Mononuclear cell (primary cell): ENCODE measurements around the gene ZFR2. TPM values are rescaled to one million over a fixed set of nuclear protein-coding genes. Genes with fewer than 3 reads are reported as not detected.
"Not testable (repeated sequence)": the region's sequence is repeated elsewhere in the genome, so short reads cannot be mapped to it uniquely, and the experiment has no call there.

ENCODE experiments used
- H3K27me3 ChIP-seq: 2 replicates; pipeline ENCODE4 v1.6.0; 2011; ENCODE audit warnings: low read length, control low read depth; ENCODE audit not compliant: insufficient read depth
- H3K4me1 ChIP-seq: 2 replicates; pipeline ENCODE4 v1.5.1; 2011; ENCODE audit warnings: mild to moderate bottlenecking, low read length, control low read depth; ENCODE audit not compliant: insufficient read depth
- H3K4me3 ChIP-seq: 2 replicates; pipeline ENCODE4 v1.5.1; 2011; ENCODE audit warnings: mild to moderate bottlenecking, low read length, moderate library complexity
- H3K9me3 ChIP-seq: 2 replicates; pipeline ENCODE4 v1.5.1; 2011; ENCODE audit warnings: low read depth, mild to moderate bottlenecking, control low read depth, low read length
- total RNA-seq: library from RNA; depleted of rRNA; stranded (reverse); fragments of >200 nt; gene quantifications from one replicate; pipeline ENCODE4 v1.2.3, GENCODE V29; 2012

The ZFR2 gene
- total RNA-seq, 1 donor, result 0.21 TPM

- no peaks in the 10 kb centered on the region for H3K9me3 ChIP-seq
- H3K27me3 ChIP-seq, result no peaks in the 10 kb centered on the region
- no peak overlapping the region for H3K4me3 ChIP-seq
- peaks cover 43% of the 10 kb centered on the region for H3K4me1 ChIP-seq
Measured at GRCh38 chr19:3759482-3760254, 109.2 kb downstream of the ZFR2 start.

GRCh38 chr19:3758297-3758696 is 110.5 kb downstream of the ZFR2 start:
- H3K4me3 ChIP-seq, H3K27me3 ChIP-seq, H3K9me3 ChIP-seq: not testable (repeated sequence)
- peaks cover 37% of the 10 kb centered on the region for H3K4me1 ChIP-seq

GRCh38 chr19:3757705-3758104 is 111.1 kb downstream of the ZFR2 start:
- not testable (repeated sequence) for H3K27me3 ChIP-seq, H3K9me3 ChIP-seq, H3K4me3 ChIP-seq
- H3K4me1 ChIP-seq, result peaks cover 33% of the 10 kb centered on the region

Other genes with a start within 250 kb of the ZFR2 start
- gene CACTIN, start 242.2 kb downstream of the ZFR2 start, total RNA-seq, result 12.2 TPM
- 8.4 TPM for gene PIP5K1C, start 168.6 kb downstream of the ZFR2 start, total RNA-seq
- gene TJP3, start 160.7 kb downstream of the ZFR2 start, total RNA-seq, result 5.7 TPM
- gene APBA3, start 107.3 kb downstream of the ZFR2 start, total RNA-seq, result 47.6 TPM
- gene MRPL54, start 106.4 kb downstream of the ZFR2 start, total RNA-seq, result 40.4 TPM
- not detected for gene RAX2, start 96.8 kb downstream of the ZFR2 start, total RNA-seq
- 31.6 TPM for gene MATK, start 82.7 kb downstream of the ZFR2 start, total RNA-seq
- gene ATCAY, start 11.6 kb upstream of the ZFR2 start, total RNA-seq, result not detected
- not detected for gene NMRK2, start 64.0 kb upstream of the ZFR2 start, total RNA-seq
- gene DAPK3, start 102.1 kb upstream of the ZFR2 start, total RNA-seq, result 17.8 TPM
- gene EEF2, start 116.4 kb upstream of the ZFR2 start, total RNA-seq, result 1,886 TPM
- gene PIAS4, start 138.7 kb upstream of the ZFR2 start, total RNA-seq, result 12.0 TPM
- 91.1 TPM for gene ZBTB7A, start 197.9 kb upstream of the ZFR2 start, total RNA-seq